GM18519 (cell line): ENCODE measurements around the gene LRP4.

ENCODE experiments used
- ATAC-seq: cut with Tn5 transposase; IDR thresholded peaks from one replicate; pipeline ENCODE4 v1.9.1; 2021; ENCODE audit warnings: mild to moderate bottlenecking, moderate library complexity; ENCODE audit not compliant: unreplicated experiment, low FRiP score

The LRP4 gene

DNA sequence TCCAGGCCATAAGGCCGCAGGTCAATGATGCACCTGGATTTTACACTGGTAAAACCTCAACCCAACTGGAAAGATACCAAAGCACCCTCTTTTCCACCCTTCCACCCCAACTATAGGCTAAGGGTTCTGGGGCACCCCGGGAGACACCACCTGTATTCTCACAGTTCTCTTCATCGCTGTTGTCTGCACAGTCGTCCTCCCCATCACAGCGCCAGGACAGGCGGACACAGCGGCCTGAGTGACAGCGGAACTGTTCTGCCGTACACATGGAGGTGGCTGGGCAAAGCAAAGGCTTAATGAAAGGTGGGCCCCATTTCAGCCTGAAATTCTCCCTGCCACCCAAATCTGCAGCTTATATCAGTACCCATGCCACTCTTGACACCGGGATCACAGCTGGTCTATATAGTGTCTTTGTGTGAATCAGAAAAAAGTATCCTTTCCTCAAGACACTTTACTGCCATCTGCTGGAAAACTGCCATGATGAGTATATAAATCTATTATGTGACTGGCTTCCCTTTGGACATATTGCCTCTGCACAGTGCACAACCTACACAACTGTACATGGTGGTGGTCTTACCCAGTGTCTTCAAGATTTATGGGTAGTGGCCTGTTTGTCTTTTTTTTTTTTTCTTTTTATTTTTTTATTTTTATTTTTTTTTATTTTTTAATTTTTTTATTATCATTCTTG is 21.5 kb downstream of the LRP4 start:
- no peak for ATAC-seq

DNA sequence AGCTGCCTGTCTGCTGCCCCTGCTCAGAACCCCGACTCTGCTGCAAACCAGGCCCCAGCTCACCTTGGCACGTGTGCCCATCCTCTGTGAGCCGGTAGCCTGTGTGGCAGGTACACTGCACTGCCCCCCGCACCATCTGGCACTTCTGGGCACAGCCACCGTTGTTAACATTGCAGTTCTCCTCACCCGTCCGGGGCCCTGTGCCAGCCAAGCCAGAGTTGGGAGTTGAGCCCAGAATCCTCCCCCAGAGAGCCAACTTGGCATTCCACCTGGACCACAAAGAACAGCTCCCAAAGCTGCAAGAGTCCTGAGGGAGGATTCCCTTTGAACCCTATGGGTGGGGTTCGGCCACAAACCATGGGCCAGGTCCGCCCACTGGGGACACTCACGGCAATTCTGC is 22.5 kb downstream of the LRP4 start:
- ATAC-seq: no peak

DNA sequence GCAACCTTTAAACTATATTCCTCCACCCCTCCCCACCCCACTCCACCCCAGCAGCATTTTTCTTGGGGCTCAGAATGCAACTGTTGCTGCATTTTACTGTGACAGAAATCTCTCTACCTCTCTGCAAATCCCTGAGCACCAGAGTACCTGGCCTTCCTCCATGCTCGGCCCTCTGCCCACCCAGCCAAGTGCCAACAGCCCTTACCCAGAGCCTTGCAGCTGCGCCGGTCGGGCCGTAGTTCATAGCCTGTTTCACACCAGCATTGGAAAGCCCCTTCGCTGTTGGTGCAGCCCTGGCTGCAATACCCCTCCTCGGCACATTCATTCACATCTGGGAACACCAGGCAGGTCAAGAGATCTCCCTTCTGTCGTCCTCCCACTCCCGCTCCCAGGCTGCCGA is 23.4 kb downstream of the LRP4 start:
- no peak for ATAC-seq

DNA sequence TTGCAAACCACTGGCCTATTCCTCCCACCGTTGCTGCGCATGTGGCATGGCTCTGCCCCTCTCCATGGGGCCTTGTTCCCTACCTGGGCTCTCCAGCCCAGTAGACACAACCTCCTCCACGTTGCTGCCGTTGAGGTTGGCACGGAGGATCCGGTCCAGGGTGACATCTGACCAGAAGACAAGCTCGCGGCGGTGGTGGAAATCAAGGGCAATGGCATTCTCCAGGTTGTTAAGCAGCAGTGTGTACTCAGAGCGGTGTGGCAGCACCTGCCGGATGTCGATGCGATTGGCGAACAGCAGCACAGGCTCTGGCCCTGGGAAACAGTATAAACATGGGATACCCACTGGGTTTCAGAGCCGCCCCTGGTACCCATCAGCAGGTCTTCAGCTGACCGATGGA is 23.8 kb downstream of the LRP4 start:
- no peak for ATAC-seq

DNA sequence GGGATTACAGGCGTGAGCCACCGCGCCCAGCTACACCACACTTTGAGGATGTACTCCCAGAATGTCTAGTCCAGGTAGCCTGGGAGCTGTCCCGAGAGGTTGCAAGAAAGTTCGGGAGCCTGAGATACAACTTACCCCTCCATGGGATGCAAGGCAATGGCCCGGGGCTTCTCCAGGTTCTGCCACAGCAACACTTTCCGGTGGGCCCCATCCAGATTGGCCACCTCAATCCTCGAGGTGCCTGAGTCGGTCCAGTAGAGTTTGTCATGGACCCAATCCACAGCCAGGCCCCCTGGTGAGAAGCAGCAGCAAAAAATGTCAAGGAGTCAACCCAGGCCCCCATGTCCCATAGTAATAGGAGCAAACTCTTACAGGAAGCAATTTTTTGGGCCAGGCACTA is 25.5 kb downstream of the LRP4 start:
- no peak for ATAC-seq

DNA sequence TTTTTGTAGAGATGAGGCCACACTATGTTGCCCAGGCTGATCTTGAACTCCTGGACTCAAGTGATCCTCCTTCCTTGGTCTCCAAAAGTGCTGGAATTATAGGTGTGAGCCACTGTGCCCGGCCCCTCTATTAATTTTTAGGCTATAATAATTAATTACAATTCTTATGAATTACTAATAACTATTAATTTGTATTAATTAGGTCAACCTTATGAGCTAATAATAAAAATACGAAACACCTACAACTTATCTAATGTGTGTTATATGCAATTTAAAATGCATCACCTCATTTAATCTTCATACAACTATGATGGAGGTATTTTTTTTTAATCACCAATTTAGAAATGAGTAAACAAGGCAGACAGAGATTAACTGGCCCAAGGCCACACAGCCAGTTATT is 26.2 kb downstream of the LRP4 start:
- ATAC-seq: no peak

DNA sequence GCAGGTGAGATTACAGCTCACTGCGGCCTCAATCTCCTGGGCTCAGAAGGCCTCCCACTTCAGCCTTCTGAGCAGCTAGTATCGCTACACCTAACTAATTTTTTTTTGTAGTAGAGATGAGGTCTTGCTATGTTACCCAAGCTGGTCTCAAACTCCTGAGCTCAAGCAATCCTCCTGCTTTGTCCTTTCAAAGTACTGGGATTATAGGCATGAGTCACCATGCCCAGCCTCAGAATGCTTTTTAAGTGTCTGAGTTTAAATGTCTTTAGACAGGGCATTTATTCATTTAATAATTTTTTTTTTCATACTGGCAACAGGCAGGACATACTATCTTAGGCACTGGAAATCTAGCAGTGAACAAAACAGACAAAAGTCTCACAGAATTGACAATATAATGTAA is 27.7 kb downstream of the LRP4 start:
- ATAC-seq: no peak

DNA sequence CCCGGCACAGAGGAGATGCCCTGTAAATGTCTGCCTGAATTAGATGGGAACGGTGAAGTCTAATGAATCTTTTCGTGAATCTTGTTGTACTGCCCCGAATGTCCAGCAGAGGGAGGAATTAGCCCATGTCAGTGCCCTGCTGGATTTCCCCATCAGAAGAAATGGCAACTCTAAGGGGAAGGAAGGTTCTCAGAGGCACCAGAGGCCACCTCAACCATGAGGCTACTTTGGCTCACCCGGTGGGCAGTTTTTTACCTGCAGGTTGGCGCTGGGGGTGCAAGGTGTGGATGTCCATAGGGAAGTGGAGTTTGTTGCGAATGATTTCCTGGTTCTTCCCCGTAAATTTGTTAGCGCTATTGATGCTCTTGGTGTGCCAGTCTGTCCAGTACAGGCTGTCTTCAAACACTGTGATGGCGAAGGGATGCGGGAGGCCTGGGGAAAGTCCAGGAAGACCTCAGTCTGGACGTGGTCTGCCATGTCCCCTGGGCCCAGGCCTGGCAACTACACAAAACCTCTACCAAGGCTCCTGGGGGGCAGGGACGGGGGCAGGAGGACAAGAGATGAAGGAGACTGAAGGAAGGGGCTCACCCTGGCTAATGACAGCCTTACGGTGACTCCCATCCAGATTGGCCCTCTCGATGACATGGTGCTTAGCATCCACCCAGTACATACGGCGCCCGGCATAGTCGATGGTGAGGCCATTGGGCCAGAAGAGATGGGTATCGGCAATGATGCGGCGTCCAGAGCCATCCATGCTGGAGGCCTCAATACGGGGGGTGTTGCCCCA is 28.5 kb downstream of the LRP4 start:
- ATAC-seq: no peak

DNA sequence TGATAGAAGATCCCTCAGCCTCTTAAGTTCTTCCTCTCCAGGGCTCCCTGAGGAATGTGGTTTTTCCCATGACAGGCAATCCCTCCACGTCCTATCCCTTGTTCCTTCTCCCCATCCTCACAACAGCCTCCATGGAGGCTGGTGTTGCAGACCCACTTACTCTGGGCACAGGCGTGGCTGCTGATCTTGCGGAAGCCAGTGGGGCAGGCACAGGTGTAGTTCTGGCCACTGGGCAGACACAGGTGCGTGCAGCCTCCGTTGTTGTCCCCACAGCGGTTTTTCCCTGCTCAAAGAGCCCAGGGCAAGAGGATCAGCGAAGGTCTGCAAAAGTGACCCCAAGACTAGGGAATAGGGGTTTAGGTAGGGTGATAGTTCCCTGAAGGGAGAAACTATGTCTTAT is 29.1 kb downstream of the LRP4 start:
- no peak for ATAC-seq

DNA sequence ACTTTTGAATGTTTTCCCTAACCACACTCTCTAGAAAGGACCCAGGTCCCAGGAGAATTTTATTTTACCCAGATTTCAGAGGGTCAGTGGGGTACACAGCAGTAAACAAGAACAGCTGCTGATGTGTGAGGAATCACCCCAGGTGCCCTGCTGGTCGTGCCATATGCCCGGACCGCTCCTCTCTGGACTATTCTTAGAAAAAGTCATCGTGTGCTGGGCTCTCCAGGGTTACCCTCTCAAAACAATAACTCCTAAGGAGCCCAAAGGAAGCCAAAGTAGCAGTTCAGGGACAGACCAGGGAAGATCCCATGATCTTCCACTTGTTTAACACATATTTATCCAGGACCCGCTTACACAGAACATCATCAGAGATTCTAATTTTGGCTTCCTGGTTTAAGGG is 29.7 kb downstream of the LRP4 start:
- ATAC-seq: no peak

DNA sequence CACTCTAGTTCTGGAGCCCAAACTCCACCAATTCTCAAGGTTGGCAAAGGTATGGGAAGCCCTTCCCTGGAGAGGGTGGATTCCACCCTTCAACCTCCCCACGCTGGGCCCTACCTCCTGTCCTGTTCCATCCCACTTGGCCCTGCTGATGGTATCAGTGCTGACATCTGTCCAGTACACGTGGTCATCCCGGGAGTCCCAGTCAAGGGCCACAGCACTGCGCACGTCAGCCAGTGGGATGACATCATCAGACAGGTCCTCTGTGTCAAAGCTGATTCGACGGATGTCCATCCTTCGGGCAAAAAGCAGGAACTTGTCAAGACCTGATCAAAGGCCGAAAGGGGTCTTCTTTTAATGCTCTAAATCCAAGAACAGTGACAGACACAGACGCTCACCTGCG is 32.1 kb downstream of the LRP4 start:
- ATAC-seq: no peak

DNA sequence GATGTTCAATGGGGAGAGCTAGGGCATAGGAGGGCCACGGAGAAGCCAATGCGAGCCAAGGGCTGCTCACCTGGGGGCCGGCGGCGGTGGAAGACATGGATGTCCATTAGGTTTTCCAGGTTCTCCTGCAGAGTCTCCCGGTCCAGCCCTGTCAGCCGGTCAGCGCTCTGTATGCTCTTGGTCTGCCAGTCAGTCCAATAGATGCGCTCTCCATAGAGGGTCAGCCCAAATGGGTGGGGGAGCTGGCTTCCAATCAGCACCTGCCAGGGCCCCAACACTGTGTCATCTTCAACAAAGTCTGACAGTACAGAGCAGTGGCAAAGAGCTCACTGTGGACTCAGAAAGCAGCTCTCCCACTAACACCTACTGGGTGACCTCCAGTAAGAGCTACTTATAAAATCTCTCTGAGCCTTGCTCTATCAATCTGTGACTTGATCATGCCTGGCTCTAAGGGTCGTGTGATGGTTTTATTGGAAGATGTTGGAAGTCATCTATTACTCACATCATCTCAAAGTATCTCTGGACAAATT is 39.2 kb downstream of the LRP4 start:
- no peak for ATAC-seq

DNA sequence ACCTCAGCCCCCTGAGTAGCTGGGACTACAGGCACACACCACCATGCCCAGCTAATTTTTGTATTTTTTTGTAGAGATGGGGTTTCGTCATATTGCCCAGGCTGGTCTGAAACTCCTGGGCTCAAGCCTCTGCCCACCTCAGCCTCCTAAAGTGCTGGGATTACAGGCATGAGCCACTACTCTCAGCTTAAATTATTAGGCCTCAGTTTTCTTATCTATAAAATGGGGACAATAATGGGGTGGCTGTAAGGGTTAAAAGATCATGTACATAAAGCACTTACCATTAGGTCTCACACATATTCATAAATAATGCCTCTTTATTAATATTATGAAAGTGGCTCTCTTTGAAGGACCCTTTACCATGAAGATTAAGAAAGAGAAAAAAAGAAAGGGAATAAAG is 40.8 kb downstream of the LRP4 start:
- no peak for ATAC-seq

DNA sequence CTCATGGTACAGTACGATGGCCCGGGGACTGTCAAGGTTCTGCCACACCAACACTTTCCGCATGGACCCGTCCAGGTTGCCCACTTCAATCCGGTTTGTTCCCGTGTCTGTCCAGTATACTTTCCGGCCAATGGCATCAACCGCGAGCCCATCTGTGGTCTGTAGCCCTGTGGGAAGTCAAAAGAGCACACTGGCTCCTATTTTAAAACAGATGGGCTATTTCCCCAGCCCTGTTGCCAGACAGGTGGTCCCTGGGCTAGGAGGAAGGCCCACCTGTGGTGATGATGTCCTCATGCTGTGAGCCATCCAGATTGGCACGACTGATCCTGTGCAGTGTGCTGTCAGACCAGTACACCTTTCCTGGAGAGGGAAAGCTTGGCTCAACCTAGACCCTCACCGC is 41.9 kb downstream of the LRP4 start:
- no peak for ATAC-seq

DNA sequence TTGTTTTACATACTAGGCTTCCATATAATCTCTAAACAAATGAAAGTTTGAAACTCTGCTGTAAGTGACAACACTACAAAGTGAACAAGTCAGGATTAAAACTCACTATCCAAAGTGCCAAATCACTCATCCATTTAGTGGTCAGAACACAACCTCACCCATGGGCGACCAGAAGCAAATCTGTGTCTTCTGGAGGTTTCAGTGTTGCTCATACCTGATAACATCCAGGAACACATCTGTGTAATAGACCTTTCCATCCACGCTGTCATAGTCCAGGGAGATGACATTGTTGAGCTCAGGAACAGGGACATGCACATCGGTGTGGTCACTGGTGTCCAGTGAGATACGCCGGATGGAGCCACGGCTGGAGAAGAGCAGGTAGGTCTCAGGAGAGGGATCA is 43.8 kb downstream of the LRP4 start:
- ATAC-seq: no peak

DNA sequence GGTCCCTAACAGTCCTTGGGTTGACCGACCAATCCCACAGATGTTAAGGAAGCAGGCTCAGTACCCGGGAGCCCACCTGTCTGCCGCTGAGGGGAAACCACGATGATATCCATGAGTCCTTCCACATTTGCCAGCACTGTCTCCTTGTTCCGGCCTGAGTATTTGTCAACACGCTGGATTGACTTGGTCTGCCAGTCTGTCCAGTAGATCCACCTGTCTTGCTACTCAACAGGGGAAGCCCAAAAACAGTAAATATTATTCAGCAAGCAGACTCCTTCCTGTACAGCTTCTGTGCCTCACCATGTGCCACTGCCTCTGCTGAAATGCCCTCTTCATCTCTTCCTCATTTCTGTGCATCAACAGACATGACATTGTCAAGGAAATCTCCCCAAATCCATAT is 49.4 kb downstream of the LRP4 start:
- ATAC-seq: no peak

DNA sequence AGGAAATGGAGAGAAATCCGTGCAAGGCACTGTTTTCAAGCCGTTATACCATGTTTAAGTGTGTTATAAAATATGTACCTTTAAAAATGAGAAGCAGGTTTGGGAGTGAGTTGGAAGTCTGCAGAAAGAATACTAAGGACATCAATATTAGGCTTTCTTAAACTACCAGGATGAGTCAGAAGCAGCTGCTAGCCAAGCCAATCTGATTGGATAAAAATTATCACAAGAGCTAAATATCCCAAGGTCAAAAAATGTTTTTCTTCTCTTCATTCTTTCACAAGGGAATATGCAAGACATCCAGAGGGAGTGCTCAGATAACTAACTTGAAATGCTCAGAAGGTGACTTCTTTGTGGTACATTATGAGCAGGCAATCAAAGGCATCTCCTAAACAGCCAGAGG is 53.0 kb downstream of the LRP4 start:
- ATAC-seq: no peak

DNA sequence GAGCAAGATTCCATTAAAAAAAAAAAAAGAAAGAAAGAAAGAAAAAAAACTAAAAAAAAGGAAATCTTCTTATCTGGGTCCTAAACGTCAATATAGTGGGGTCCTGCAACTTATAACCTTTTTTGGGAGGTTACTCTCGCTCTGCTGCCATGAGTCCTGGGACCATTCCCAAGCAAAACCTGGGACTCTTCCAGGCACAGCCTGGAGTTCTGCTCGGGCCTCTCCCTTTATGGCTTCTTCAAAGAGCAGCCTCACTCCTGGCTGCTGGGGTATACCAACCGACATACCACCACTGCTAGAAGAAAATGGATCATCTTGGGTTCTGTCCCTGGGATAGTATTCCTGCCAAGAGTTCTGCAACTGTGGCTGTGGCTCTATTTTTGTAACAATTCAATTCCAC is 58.1 kb downstream of the LRP4 start:
- no peak for ATAC-seq

DNA sequence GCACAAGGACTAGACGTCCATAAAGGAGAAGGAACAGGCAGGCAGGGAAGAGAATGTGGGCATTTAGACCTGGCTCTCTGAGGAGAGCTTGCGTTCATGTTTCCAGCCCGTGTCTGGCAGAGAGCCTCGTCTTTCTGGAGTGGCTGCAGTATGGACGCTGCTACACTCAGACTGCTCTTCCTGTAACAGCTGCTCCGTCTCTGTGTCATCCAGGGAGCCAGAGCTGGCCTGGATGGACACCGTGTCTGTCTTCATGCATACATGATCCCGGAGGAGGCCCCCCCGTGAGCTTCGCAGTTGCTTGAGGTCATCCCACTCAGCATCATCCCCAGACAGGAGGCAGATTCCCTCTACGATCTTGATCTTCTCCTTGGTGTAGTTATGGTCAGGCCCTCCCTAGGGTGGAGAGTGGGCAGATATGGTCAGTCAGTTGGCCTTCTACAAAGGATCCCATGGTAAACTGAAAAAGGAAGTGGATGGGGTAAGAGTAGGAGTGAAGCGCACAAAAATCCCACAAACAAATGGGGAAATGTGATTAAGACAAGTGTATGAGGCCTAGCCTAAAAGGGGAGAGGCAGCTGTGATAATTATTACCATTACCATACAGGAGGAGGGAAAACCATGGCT is 59.3 kb downstream of the LRP4 start:
- no peak for ATAC-seq

DNA sequence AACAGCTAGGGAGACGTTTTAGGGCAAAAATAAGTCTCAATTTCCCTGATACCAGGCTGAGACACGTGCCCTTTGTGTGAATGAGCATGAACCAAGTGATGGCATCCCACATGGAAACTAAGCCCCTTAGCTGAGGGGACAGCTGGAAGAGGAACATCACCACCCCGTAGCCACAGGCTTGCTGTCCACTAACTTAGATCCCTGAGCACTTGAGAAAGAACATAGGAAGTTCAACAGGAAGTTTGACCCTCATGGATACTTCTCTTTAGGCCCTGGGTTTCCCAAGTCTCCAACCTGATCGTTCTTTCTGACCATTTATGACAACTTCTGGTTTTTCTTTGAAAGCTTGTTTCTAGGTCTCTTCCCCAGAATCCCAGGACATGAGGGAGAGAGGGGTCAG is 60.7 kb downstream of the LRP4 start:
- no peak for ATAC-seq

DNA sequence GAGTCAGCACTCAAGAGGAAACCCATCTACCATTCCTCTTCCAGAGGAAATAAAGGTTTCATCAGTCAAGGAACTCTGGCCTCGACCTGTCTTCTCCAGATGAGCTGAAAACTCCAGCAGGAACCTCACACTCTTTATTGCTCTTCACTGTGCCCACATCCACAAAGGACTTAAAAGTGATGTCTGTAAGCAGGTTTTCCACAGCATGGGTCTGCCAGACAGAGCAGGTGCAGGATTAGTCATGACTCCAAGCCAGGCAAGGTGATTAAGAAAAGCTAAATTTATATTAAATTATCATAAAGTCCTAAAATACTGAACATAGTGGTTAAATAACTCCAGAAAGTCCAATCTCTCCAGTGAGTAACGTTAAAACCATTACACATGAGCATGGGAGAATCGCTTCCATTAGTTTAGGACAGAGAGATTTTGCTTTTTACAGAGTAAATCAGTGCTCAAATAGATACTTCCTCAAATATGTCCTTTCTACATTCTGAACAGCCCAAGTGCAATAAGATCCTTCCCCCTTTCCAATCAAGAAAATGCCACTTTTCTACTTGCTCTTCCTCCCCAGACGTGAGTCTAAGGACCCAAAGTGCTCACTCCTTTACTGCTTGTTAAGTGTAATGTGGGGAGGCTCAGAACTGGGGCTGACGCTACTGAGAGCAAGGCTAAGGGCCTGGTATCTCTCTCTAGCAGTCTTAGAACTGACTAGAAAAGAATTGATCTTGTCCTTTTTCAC is 61.6 kb downstream of the LRP4 start:
- no peak for ATAC-seq
